Measurements from ENCODE around the gene SMIM44.
A peak's percentile ranks its signal among the peaks of the same experiment; 100 is the strongest.

The SMIM44 gene

DNA sequence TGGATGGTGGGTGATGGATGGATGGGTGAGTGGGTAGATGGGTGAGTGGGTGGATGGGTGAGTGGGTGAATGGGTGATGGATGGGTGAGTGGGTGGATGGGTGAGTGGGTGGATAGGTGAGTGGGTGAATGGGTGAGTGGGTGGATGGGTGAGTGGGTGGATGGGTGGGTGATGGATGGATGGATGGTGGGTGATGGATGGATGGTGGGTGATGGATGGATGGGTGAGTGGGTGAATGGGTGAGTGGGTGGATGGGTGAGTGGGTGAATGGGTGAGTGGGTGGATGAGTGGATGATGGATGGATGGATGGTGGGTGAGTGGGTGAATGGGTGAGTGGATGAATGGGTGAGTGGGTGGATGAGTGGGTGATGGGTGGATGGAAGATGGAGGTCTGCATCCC is 5.7 kb downstream of the SMIM44 start:
- DNase-seq (ENCODE audit: low spot score): no peak

DNA sequence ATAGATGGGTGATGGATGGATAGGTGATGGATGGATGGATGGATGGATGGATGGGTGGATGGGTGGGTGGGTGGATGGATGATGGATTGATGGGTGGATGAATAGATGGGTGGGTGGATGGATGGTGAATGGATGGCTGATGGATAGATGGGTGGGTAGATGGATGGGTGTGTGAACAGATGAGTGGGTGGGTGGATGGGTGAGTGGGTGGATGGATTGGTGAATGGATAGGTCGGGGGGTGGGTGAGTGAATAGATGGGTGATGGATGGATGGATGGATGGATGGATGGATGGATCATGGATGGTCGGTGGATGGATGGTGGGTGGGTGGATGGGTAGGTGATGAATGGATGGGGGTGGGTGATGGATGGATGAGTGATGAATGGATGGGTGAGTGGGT is 6.4 kb downstream of the SMIM44 start:
- no peak for DNase-seq (ENCODE audit: low spot score)

DNA sequence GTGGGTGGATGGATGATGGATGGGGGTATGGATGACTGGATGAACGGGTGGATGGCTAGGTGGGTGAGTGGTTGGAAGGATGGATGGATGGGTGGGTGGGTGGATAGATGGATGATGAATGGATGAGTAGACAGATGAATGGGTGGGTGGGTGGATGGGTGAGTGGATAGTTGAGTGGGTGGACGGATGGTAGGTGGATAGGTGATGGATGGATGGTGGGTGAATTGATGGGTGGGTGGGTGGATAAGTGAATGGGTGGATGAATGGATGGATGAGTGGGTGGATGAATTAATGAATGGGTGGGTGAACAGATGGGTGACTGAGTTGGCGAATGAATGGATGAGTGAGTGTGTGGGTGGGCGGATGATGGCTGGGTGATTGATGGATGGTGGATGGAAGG is 7.8 kb downstream of the SMIM44 start:
- DNase-seq (ENCODE audit: low spot score): no peak

DNA sequence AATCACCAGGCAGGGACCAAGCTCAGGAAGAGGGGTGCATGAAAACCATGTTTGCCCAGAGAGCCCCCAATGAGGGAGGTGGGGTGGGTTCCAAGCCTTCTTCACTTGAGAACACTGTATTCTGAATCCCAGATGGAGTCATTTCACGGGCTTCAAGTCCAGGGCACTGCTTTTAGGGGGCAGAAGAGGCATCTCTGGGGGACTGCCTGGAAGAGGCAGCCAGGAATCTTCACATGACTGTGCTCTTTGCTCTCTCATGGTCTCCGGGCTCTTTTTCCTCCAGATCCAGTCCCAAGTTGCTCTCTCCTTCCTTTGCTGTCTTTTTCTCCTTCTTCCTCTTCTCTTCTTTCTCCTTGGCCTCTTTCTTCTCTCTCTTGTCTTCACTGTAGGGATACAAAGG is 8.6 kb downstream of the SMIM44 start:
- no peak for DNase-seq (ENCODE audit: low spot score)

DNA sequence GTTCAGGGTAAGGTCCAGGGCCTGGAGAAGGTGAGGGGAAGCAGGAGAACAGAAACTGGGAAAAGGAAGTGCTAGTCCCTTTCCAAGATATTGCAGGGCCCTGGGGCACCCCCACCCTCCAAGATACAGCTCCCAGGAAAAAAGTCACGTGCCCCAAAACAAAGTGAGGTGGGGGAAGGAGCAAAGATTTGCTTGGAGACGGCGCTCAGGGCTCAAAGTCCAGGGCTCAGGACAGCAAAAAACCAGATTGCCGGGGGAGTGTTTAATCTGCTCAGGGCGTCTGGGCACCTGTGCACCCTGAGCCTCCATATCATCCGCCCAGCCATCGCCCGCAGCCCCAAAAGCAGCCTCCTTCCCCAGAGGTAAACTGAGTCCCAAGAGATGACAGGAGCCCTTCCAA is 9.2 kb downstream of the SMIM44 start:
- DNase-seq (ENCODE audit: low spot score): no peak

DNA sequence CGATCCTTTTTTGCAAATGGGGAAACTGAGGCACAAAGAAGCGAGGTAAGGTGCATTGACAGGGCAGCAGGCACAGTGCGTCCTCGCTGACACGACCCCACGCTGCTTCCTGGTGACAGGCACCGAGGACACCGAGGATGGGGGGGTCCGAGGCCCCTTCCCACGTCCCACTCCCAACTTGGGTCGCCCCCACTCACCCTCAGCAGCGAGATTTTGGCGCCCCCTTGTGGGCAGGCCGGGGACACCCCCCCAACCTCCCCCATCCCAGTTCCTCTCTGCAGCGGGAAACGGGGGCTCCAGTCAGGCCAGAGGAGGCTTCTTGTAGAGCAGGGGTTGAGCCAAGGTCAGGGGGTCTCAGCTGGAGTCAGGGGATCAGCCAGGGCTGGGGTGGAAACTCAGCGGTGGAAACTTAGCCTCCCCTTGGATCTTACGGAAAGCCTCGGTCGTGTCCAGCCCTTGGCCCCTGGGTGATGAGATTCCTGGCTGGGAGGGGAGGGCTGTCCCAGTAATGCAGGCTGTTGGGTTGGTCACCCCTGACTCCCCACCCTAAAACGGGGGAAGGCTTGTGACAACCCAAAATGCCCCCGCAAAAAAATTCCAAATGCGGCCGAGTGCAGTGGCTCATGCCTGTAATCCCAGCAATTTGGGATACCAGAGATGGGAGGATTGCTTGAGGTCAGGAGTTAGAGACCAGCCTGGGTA is 11.1 kb downstream of the SMIM44 start:
- DNase-seq (ENCODE audit: low spot score): no peak

DNA sequence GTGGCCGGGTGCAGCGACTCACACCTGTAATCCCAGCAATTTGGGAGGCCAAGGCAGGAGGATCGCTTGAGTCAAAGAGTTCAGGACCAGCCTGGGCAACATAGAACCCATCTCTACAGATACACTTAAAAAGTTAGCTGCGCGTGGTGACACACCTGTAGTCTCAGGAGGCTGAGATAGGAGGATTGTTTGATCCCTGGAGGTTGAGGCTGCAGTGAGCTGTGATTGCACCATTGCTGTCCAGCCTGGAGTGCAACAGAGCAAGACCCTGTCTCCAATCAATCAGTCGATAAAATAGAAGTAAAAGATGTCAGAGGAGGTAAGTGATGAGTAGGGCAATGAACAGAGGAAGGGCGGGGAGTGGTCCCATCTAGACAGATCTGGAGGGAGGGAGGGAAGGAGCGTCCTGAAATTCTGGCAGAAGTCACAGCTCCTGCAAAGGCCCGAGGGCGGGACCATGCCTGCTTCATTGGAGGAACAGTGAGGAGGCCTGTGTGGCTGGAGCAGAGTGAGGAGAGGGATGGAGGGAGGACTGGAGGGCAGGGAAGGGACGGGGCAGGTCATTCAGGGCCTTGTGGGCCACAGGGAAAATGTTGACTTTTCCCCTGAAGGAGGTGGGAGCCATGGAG is 12.6 kb downstream of the SMIM44 start:
- no peak for DNase-seq (ENCODE audit: low spot score)

DNA sequence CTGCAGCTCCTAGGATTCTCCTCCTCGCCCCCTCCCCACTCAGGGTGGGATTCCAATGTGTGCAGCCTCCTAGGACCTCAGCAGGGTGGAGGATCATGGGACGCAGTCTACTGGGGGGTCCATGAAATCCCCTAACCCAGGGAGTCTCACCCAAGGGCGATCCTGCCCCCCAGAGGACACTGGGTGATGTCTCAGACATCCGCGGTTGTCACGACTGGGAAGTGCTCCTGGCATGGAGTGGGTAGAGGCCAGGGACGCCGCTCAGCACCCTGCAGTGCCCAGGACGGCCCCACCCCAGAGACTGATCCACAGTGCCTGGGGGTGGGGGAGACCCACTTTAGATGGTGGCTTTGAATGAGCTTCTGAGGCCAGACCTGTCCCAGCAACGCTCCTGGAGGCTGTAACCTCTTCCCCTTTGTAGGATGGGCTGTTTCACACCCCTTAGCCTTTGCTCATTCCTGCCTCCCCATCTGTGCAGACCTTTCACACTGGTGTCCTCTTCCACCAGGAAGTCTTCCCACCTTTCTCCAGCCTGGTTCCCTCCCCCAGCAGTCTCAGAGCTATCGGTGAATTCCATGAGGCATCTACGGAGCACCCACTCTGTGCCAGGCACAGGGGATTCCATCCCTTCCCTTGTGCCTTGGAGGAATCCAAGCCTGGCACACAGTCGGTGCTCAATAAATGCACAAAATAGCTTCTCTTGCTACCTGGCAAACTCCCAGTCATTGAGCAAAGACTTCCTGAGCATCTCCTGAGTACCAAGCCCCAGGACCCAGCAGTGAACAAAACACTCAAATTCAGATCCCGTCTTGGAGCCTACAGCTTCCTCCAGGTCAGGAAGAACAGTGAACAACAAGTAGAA is 13.4 kb downstream of the SMIM44 start:
- DNase-seq (ENCODE audit: low spot score): no peak

DNA sequence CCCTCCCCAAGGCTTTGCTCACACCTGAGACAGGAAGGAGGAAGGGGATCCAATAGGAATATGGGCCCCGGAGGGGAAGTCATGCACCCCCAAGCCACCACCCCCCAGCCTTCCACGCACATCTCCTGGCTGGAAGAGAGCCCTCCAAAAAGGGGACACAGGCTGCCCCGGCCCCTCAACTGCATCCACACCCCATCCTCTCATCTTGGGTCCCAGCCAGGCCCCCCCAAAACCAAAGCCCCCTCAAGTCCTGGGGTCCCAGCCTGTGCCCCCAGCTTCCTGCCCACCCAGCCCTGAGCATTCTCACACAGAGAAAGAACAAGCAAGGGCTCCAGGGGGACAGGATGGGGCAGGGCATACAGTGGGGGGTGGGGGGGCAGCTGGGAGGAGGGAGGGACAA is 15.0 kb downstream of the SMIM44 start:
- DNase-seq (ENCODE audit: low spot score): no peak

DNA sequence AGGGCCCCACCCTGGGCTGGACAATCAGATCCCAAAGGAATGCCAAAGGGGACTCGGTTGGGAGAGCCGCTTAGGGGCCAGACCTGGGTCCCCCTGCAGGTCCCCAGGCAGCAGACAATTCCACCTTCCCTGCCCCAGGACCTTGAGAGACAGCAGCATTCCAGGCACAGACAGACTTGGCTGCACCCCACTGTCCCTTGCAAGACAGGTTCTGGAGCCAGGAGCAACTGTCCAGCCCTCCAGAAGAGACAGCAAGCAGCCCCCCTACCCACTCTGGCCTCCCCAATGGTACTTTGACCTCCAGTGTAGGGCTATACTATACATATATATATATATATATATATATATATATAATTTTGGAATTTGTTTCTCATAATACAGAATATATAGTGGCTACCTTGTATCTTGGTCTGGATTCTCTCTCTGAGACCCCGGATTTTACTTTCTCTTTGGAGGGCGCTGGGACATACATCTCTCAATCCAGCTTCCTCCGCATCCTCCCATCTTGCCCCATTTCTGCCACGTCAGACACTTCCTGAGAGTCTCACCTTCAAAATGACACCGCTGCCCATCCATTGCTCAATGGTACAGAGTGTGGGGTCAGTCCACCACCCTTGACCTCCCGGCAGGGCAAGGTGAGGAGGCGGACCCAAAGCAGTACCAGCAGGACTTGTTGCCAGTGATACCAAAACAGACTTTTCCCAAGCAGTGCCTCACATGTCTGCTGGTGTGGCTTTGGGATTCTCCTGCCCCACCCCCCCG is 15.6 kb downstream of the SMIM44 start:
- DNase-seq (ENCODE audit: low spot score): no peak

DNA sequence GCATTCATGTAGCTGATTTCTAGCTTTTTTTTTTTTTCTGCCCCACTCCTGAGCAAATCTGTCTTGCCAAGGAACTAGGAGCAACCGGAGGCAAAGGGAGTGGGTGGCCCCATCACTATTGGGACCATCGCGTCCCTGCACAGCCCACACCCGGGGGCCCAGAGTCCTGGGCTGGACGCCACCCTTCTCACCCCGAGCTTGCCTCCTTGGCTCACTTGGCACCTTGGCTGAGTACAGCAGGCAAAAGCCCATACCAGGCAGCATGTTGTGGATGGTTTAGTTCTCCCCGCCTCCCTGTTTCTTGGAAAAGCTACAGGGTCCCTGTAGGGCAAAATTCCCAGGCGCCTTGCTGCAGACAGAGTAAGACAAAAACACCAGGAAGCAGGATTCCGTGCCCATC is 16.6 kb downstream of the SMIM44 start:
- DNase-seq (ENCODE audit: low spot score): peak; percentile 58

DNA sequence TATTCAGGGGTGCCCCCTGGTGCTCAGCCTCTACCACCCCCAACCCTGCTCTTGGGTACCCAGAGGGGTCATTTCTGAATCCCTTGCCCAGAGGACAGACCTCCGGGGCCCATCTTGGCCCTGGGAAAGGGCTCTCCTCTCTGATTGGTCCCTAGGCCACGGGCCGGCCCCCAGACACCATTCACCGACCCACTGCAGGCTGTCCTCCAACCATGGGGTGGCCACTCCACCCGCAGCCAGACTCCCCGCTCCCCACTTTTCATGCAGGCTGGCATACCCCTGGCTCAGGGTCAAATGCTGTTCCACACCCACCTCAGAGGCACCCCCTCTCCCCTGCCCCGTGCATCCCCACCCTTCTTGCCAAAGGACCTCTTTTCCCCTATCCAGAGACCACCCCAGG is 17.7 kb downstream of the SMIM44 start:
- no peak for DNase-seq (ENCODE audit: low spot score)

DNA sequence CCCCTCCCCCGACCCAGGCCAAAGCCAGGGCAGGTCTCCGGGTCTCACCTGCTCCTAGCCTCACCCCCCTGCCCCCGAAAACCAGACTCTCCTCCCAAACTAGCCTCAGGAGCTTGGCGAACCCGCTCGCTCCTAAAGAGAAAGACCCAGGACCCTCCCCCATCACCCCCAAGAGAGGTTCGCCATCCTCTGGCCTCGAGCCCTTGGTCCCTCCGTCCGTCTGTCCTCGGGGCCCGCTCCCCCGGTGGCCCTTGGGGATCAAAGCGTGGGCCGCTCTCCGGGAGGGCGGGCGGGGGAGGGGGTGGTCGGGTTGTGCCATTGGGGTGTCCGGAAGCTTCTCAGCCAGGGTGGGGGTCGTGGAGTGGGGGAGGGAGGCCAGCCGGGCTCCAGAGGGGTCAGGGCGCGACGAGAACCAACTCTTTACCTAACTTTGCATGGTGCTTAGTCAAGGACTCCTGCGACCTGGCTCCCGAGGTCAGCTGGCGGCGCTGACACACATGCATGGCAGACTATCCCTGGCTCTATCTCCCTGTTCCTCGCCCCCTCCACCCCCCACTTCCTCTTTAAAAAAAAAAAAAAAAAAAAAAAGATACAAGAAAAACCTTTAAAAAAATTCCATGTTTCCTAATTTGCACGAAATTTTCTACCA is 18.5 kb downstream of the SMIM44 start:
- DNase-seq (ENCODE audit: low spot score): no peak

DNA sequence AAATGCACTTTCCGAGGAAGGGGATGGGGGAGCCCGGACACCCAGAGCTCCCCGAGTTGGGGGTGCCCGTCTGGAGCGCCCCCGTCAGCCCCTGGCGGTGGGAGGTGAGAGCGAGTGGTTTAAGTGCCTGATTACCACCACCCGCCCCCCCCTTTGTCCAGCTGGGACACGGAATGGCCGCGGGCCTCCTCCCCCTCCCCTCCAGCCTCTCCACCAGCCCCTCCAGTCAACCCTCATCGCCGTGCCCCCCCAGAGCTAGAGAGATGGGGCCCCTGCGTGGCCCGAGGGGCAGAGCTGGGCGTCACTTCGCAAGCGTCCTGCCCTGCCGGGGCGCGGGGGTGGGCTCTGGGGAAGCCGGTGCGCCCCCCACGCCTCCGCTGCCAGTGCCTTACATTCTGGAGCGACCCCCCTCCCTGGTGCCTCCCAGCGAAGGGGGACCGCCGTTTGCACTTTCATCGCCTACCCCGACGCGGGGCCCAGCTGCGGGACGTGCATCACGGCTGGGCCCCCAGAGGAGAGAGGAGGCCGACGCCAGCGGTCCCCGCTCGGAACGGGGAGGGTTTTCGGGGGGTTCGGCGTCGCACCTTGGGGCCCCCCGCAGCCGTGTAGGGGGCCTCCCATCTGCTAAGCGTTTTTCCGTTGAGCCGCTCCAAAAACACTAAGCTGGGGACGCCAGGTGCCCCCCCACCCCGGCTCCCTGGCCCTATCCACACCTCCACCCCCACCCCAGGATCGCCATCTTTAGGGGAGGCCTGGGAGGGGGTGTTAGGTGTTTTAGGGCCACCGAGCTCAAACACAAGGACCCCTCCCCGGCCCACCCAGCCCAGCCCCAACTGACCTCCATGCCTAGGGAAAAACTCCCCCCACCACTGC is 19.3 kb downstream of the SMIM44 start:
- no peak for DNase-seq (ENCODE audit: low spot score)

DNA sequence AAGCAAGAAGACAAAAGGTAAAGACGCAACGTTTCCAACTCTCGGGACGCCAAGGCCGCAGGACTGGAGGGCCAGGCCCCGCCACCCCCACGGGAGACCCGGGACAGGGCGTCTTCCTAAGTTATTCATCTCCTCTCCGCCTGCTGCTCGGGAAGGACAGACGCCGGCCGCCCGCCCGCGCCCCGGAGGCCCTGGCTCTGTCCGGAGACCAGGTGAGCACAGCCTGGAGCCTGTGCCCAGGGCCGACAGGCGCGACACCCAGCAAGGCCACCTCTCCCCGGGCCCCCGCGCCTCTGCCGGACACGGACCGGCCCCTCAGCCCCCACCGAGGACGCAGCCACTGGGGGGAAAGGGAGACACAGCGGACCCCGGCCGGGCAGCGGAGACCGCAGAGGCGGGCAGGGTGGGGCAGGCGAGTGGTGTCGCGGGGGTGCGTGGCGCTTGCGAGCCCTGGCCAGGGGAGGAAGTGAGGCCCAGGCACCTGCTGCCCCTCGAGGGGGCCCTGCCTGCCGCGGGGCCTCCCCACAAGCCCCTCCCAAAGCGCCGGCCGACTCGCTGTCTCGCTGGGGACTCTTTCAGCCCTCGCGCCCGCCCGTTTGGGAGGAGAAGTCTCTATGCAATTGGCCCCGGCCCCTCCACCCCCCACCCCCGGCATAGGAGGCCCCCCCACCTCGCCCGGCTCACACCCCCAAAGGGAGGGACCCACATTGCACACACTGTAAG is 20.1 kb downstream of the SMIM44 start:
- DNase-seq (ENCODE audit: low spot score): no peak

DNA sequence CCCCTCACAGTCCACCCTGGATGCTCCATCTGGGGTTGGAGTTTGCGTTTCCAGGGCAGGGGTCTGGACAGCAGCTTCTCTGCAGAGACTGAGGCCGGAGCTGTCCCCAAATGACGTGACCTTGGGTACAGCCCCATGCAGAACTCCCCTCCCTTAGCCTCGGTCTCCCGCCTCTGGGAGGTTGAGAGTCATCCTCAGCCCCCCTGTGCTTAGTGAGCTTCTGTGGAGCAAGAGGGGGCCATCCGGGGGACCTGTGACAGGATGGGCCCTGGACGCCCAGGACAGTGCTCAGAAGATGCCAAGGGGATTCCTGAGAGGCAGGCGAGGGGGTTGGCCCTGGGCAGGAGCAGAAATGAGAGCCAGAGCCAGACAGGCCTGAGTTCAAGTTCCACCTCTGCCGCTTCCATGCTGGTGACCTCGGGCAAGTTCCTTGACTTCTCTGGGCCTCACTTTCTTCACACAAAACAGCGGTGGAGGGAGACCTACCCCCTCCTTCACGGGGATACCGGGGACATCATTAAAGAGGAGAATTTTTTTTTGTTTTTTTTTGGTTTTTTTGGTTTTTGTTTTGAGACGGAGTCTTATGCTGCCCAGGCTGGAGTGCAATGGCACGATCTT is 23.2 kb downstream of the SMIM44 start:
- DNase-seq (ENCODE audit: low spot score): no peak

DNA sequence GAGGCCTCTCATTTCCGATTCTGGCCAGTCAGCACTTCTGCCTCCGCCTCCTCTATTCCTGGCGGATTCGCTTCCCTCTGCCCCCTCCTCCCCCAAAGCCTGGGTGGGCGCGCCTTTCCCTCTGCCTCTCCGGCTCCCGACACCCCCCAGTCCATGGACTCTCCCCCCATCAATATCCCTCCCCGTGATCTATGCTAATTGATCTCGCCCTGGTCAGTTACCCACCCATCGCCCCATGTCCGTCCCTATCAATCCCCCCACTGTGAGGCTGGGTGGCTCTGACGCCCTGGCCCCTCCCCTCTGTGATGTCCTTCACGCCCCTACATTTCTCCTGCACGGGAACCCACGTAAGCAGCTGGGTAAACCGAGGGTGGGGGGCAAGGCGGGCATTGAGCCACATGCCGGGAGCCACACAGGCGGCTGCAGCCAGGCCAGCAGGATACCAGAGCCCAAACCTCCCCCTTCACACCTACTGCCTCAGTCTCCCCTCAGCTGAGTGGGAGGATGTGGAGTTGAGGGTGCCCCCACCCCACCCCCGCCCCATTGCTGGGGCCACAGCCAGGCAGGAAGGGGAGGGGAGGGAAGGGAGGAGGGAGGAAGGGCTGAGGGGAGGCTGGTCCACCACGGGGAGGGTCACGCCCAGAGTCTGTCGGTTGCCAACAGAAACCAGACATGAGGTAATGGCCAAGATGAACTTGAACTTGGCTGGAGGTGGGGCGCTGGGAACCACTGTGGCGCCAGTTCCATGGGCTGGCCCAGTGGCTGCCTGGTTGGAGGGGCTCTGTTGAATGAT is 24.0 kb downstream of the SMIM44 start:
- peak; percentile 79 for DNase-seq (ENCODE audit: low spot score)

DNA sequence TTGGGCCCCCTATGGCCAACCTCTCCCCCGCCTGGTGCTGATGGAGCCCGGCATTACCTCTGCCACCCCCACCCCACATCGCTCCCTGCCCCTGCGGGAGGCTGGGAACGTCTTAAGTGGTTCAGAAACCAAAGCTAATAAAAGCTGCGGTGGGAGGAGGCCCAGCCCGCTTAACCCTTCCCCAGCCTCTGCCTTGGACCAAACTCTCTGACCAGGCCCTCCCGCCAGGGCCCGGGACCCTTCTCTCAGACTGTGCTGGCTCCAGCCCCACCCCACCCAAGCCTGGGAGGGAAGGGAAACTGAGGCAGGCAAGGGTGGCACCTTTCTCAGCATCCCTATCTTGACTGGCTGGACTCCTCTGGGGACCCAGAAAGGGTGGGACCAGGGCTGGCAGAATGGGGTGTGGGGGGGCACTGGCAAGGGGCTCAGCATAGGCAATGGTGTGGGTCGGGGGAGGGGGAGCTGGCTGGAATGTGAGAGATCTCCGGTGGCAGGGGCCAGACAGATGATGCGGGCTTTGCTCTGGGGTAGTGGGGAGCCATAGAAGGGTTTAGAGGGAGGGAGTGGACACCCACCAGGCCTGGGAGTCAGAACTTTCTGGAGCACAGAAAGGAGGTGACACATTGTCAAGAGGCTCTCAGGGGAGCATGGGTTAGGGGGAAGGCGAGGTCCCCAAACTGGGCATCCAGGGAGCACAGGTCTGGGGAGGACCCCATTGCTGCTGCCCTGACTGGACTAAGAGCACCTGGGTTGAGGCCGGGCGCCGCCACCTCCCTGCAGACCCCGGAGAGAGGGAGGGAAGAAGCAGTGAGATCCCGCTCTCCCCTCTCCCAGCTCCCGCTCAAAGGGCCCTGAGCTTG is 24.8 kb downstream of the SMIM44 start:
- DNase-seq (ENCODE audit: low spot score): no peak

Data from globus pallidus (tissue), 1 donor.